ENCODE results near the gene FBXW9.
A peak's percentile ranks its signal among the peaks of the same experiment; 100 is the strongest.
"Not testable (repeated sequence)": the region's sequence is repeated elsewhere in the genome, so short reads cannot be mapped to it uniquely, and the experiment has no call there.

Gene FBXW9

GRCh38 chr19:12647490-12648071, 48.9 kb downstream of the FBXW9 start:
- peak; percentile 24 for DNase-seq

DNA sequence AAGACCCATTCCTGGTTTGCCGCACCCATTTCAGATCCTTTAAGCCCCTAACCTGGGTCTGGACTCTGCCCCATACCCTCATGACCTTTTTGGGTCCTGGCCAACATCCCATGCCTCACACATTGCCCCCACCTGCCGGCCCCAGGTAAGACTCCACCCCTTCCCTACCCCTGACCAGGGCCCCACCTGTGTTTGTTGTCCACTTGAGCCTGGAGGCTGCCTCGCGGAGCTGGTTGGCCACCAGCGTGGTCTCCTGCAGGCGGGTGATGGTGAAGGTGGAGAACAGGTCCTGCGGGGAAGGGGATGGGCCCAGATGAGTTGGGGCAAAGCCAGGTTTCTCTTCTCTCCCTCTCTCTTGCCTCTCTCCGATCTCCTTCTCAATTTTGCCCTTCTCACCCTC, 49.4 kb downstream of the FBXW9 start:
- no peak for DNase-seq

DNA sequence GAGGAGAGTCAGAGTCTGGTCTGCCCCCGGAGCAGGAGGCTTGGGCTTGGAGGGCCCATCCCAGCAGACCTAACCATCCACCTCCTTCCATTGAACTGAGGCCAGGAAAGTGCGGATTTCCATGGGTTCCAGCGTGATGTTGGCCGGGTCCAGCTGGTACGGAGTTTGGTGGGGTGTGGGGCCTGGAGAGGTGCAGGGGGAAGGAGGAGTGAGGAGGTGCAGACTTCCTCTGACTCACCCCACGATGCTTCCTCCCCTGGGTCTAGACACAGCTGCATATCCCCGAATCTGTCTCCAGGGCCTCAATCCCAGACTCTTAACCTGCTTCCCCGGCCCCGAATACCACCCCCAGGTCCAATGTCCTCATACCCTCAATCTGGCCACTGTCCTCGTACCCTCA, 49.9 kb downstream of the FBXW9 start:
- DNase-seq: no peak

- not testable (repeated sequence) for DNase-seq
Measured at GRCh38 chr19:12643716-12644115, 52.7 kb downstream of the FBXW9 start.

GRCh38 chr19:12642506-12642905, 53.9 kb downstream of the FBXW9 start:
- DNase-seq: no peak

DNA sequence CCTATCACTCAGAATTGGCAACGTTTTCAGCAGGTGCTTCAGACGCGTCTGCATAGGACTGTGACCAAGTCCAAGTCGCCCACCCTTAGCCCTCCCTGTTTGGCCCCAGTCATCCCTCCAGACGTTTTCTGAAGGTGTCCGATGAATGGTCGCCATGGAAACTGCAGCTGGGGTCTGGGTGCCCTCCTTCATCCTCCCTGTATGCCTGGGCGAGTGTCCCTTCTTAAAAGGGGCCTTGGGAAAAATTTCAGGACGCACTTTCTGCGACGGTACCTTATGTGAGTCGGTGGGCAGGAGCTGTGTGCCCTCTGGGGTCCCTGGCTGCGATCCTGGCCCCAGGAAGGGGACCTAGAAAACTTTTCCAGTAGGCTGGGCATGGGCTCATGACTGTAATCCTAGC, 55.0 kb downstream of the FBXW9 start:
- DNase-seq: no peak

DNA sequence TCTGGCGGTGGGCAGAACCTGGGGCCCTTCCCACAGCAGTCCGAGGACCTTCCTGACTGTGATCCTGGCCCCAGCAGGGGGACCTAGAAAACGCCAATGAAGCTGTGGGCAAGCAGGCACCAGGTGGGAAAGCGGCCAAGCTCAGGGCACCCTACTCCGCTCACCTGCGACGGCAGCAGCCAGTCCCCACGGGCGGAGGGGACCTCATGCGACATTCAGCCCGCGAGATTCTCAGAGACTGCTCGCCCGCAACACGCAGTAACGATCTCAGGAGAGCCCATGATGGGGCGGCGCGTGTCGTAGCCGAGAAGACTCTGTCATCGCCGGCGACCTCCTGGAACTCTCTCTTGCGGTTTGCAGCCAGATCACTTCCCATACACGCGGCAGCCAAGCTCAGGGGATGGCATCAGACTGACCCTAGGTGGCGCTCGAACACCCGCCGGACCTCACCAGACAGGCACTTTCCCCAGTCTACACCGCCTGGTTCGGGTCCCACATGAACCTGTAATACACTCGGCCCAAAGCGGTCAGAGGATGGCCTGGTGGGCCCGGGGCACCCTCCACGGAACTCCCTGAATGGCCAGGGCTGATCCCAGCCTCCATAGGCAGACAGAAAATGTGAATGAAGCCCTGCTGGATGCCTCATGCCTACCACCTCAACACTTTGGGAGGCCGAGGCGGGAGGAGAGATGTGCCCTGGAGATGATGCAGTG, 56.4 kb downstream of the FBXW9 start:
- DNase-seq: no peak
